ENCODE results near the gene BTF3.

BTF3 gene

DNA sequence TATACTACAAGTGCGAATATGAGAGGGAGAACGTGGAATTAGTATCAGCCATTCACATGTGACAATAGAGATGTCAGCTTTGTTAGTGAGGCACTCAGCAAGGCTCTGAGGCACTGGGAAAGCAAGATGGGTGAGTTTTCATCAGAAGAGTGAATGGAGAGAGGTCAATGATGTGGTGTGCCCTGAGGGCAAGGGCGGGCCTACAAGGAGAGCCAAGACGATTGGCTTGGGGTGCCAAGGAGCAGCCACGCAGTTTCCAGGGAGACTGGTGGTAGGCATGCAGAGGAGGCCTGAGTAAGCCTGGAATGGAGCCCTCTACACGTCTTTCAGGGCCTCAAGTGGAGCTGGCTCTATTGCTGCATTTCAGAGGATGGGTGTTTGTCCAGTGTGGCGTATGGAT, 24.7 kb downstream of the BTF3 start:
- no peak for DNase-seq (ENCODE audit: low read depth)
- no peak overlapping the region for H3K4me3 ChIP-seq (replicated peaks; ENCODE audit: low read depth, low read length)
- TF ChIP-seq, protein P1, sequence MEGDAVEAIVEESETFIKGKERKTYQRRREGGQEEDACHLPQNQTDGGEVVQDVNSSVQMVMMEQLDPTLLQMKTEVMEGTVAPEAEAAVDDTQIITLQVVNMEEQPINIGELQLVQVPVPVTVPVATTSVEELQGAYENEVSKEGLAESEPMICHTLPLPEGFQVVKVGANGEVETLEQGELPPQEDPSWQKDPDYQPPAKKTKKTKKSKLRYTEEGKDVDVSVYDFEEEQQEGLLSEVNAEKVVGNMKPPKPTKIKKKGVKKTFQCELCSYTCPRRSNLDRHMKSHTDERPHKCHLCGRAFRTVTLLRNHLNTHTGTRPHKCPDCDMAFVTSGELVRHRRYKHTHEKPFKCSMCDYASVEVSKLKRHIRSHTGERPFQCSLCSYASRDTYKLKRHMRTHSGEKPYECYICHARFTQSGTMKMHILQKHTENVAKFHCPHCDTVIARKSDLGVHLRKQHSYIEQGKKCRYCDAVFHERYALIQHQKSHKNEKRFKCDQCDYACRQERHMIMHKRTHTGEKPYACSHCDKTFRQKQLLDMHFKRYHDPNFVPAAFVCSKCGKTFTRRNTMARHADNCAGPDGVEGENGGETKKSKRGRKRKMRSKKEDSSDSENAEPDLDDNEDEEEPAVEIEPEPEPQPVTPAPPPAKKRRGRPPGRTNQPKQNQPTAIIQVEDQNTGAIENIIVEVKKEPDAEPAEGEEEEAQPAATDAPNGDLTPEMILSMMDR (IDR thresholded peaks at IDR 0.05; ENCODE audit: low read length, missing control alignments) = no peak

DNA sequence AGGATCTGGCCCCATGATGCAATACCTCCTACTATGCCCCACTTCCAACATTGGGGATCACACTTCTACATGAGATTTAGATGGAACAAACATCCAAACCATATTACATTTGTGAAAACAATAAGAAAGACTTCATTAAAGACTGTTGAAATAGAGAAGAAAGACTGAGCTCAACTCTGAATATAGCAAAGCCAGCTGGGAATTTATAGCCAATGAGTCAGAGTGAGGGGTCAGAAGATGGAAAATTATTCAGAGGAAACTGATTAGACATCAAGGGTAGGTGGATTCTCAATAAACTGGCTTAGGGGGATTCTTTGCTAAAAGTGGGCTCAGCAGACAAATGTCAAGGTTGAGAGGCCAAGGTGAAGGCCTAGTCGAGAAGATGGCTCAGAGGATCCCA, 25.6 kb downstream of the BTF3 start:
- H3K4me3 ChIP-seq (replicated peaks; ENCODE audit: low read depth, low read length) = no peak overlapping the region
- TF ChIP-seq, protein P1 (IDR thresholded peaks at IDR 0.05; ENCODE audit: low read length, missing control alignments) = no peak
- DNase-seq (ENCODE audit: low read depth) = no peak

DNA sequence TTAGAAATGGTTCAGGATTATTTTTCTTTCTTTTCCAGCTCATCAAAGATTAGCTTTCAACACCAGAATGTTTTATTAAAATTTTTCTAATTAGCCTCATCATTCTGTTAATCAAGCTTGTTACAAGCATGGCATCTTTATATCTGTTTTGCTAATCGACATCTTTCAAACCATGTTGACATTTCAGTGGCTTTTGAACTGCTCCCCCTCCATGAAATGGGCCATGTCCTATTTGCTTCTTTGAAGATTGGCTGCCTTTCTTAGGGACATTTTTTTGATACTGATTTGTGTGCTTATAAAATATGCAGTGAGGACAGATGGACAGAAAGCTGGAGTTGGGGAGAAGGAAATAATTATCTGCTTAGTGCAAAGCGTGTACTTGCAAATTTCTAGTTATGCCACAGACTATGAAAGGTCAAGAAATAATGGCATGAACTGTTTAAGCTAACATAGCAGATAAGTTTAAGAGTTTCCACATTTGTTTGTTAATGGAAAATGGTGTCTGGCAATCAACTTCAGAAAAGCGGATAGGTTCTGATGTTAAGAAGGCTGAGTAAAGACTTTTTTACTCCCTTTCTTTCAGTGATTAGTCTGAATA, 27.5 kb downstream of the BTF3 start:
- TF ChIP-seq, protein P1 (IDR thresholded peaks at IDR 0.05; ENCODE audit: low read length, missing control alignments) = no peak
- no peak overlapping the region for H3K4me3 ChIP-seq (replicated peaks; ENCODE audit: low read depth, low read length)
- DNase-seq (ENCODE audit: low read depth) = no peak

DNA sequence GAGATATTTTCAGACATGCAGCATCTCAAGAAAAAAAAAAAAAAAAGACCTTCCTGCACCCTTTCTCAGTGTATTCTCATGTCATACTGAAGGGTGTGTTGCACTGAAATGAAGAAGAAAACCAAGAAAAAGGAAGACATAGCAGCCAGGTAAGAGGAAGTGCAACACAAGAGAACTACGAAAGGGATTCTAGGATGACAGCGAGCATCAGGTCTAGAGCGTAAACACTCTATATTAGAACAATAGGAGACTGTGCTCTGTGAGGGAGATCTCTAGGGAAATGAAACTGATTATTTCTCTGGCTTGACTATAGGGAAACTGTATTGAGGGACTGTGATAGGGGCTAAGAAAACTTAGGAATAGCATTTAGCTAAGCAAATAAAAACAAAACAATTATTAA, 30.0 kb downstream of the BTF3 start:
- no peak overlapping the region for H3K4me3 ChIP-seq (replicated peaks; ENCODE audit: low read depth, low read length)
- TF ChIP-seq, protein P1 (IDR thresholded peaks at IDR 0.05; ENCODE audit: low read length, missing control alignments) = no peak
- no peak for DNase-seq (ENCODE audit: low read depth)

DNA sequence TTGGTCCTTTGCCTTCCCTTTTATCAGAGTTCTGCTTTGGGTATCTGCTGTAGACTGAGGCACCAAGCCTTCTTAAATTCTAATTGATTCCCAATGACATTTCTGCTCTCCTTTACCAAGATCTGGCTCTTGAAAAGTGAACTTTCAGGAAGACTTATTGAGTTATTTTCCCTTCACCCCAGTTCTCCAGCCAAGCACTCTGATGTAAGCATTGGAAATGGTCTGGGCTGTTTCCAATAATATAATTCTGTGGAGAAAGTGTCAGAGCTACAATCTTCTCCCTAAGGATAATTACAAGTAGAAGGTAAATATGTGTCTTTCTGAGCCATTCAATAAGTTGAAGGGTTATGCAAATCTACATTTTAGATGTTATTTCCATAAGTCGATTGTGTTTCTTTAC, 30.8 kb downstream of the BTF3 start:
- no peak overlapping the region for H3K4me3 ChIP-seq (replicated peaks; ENCODE audit: low read depth, low read length)
- DNase-seq (ENCODE audit: low read depth) = no peak
- TF ChIP-seq, protein P1 (IDR thresholded peaks at IDR 0.05; ENCODE audit: low read length, missing control alignments) = no peak

DNA sequence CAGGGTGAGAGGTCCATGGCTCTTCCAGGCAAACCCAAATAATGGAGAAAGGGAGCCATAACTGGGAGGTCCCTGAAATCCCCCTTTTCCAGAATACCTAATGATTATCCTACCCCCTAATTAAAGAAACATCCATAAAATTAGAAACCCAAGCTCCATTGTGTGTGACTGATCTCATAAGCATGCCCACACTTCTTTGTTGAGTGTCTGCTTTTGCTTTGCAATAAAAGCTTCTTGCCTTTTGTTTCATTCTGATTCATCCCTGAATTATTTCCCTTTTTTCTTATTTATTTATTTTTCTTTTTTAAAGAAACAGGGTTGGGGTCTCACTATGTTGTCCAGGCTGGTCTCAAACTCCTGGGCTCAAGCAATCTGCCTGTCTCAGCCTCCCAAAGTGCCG, 33.1 kb downstream of the BTF3 start:
- no peak overlapping the region for H3K4me3 ChIP-seq (replicated peaks; ENCODE audit: low read depth, low read length)
- TF ChIP-seq, protein P1 (IDR thresholded peaks at IDR 0.05; ENCODE audit: low read length, missing control alignments) = no peak
- no peak for DNase-seq (ENCODE audit: low read depth)

DNA sequence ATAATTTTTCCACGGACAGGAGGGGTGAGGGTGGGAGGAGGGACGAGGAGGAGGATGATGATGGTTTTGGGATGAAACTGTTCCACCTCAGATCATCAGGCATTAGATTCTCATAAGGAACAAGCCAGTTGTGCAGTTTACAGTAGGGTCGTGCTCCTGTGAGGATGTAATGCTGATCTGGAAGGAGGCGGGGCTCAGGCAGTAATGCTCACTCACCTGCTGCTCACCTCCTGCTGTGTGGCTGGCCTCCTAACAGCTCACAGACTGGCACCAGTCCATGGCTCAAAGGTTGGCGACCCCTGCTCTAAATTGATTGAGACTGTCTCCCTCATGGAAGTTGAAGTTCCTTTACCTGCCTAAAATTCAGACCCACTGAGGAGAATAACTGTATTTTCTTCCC, 34.0 kb downstream of the BTF3 start:
- no peak for DNase-seq (ENCODE audit: low read depth)
- no peak overlapping the region for H3K4me3 ChIP-seq (replicated peaks; ENCODE audit: low read depth, low read length)
- TF ChIP-seq, protein P1 (IDR thresholded peaks at IDR 0.05; ENCODE audit: low read length, missing control alignments) = no peak

Data from fibroblast of pulmonary artery (primary cell).